EL (cell line): ENCODE measurements around the gene SCIN.
"Not testable (repeated sequence)": the region's sequence is repeated elsewhere in the genome, so short reads cannot be mapped to it uniquely, and the experiment has no call there.

ENCODE experiments used
- DNase-seq: peaks from one replicate; pipeline ENCODE4 v3.0.0-alpha.2; 2016

The SCIN gene

DNA sequence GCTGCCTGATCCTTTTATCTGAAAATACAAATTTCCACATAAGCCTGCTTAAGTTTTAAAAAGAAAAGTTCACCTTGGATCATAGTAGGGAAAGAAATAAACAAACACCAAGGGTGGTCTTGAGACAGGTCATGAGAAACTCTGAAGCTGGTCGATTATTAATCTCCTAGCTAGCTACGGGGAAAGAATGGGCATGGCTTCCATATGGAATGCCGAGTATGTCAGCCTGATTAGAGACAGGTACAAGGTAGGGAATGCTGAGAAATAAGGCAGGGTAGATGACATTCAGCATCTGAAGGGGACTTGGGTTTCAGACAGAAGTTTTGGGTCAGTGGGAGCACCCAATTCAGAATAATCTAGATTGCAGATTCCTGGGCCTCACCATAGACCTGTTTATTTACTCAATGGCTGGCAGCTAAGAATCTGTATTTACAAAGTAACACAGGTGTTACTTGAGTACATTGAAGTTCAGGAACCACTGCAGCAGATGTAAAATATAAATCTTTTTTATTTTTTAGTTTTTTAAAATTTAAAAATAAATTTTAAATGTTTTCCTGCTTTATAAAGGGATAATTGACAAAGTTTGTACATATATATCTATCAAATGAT lies 49.0 kb downstream of the SCIN start:
- DNase-seq: no peak

DNA sequence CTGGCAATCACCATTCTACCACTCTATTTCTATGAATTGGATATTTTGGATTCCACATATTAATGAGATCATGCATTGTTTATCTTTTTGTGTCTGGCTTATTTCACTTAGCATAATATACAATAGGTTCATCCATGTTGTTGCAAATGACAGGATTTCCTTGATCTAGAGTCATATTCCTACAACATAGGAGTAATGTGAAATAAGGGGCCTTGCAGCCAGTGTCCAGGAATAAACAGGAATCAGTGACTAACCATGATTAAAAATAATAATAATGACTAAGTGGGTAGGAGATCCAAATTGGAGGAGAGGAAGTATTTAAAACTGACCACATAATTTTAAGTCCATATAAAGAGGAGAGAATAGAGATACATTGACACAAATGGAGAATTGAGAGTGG lies 49.9 kb downstream of the SCIN start:
- no peak for DNase-seq

DNA sequence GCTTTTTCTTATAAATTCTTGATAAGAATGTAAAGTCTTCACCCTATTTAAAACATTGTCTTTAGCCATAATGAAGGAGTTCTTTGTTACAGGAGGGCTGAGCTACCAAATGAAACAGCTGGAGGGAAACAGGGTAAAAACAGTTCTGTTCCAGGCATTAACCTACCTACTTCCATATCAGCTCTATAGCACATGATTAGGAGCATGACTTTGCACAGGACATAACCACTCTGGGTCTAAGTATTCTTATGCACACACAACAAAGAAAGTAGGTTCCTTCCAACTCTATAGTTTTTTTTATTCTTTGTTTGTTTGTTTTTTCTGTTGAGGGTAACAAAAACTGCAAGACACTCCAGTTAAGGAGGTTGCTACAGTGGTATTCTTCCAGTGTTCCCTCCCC lies 52.7 kb downstream of the SCIN start:
- DNase-seq: no peak

DNA sequence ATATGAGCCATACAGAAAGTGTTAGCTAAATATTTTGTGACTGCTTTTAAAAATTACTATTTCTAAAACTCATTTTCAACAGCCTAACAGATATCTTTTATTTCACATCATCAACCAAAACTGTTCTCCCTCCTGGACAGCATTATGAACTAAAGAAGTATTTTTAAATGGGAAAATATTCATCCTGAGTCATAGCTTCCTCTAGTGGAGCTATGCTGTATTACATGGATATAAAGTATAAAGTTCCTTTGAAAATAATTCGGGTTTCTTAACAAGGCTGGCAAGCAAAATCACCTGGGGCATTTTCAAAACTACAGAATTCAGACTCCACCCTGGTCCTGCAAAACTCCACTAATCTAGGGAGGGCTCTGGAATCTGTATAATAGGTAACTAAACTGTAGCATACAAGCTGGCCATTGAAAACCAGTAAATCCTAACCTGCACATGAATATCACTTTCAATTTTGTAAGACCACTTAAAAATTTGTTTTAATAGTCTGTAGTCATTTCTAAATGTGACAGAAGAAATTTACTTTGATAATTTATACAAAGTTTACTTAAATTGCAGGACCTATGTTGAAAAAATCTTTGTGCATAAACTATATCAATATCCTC lies 53.5 kb downstream of the SCIN start:
- DNase-seq: peak; percentile 29

DNA sequence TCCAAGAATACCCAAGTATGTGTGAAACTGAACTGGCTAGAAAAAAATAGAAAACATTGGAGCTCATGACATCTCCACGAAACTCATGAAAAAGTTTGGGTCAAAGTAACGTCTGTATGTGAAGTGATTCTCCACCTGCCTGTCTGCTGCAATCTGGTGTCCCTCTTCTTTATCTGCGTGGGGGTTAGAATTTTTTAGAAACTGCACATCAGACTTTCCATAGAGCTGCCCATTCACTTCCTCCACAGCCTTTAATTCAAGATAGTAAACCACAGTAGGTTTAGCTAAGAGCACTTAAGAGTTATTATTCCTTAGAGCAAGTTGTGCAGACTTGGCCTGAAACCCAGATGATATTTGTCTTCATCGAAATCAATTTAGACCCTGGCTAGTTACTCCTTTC lies 55.3 kb downstream of the SCIN start:
- DNase-seq: no peak

DNA sequence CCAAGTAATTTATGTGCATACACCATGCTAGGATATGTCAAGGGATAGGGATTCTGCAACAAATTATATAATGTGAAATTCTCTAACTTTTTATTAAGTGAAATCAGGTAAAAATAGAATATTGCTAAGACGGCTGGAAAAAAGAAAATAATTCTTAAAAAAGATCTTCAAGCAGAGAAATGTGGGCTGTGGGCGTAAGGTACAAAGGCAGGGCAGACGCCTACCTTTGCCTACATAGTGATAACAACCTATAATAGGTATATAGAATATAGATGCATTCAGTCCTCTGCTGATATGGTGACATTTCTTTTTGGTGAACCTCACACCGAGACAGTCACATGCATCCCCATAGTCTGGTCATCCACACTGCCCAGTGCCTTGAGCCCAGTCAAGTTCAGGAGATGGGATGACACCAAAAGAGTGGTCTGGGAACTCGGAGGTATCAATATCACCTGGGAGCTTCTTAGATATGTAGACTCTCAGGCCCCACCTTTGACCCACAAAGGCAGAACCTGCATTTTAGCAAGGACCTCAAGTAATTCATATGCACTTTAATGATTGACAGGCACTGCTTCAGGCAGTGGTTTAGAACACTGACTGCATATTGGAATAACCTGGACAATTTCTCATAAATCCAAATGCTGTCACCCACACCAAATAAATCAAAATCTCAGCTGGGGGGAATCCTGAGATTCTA lies 59.4 kb downstream of the SCIN start:
- no peak for DNase-seq

DNA sequence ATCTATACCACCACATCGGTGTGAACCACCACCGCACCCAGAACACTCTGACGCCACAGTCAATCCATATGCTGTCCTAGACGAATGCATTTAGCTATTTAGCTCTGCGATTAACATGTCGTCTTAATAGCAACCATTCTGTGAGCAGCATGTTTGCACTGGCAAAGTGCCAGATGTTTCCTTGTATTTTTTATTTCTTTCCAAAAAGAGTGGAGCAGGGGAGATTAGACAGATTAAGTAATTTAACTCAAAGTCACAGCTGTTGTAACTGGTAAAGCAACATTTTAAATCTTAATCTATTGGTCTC lies 59.9 kb downstream of the SCIN start:
- no peak for DNase-seq

DNA sequence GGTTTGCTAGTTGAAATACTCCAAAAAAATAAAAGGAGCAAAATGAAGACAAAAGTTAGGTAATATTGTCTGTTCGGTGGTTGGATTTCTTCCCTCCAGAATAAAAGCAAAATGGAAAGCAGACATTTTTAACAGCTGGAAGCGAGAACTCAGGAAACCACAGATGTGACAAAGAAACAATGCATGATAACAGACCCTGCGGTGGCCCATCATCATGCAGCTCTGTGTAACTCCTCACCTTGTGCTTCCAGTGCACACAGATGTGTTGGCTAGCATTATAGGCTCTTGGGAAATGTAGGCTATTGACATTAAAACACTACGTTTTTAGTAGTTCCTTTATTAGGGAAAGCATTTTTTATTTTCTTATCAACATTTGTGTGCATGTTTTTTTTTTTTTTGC lies 63.1 kb downstream of the SCIN start:
- no peak for DNase-seq

DNA sequence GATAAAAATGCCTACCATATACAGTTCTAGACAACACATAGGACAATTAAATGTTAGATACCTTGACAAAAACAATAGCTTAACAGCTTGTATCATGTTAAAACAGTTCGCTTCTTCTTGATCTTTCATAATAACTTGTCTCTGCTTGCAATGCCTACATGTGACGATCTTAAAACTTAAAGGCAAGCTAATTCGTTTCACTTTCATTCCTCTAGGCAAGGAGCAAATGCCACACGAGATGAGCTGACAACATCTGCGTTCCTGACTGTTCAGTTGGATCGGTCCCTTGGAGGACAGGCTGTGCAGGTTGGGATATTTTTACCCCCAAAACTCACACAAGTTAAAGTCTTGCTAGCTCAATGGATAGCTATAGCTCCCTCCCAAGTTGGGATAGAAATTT lies 65.3 kb downstream of the SCIN start:
- DNase-seq: peak; percentile 58

DNA sequence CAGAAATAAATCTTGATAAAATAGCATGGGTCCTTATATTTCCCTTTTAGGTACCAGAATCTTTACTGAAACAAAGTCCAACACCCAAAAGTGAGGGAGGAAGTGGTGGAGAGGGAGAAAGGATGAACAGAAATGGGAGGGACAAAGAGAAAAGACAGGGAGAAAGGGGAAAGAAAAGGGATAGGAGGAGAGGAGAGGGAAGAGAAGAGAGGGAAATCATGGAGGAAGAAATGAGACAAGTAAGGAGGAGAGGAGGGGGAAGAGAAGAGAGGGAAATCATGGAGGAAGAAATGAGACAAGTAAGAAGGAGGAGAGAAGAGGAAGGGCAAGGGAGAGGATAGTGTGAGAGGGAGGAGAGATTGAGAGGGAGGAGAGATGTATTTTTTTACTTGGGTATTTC lies 66.8 kb downstream of the SCIN start:
- DNase-seq: no peak

DNA sequence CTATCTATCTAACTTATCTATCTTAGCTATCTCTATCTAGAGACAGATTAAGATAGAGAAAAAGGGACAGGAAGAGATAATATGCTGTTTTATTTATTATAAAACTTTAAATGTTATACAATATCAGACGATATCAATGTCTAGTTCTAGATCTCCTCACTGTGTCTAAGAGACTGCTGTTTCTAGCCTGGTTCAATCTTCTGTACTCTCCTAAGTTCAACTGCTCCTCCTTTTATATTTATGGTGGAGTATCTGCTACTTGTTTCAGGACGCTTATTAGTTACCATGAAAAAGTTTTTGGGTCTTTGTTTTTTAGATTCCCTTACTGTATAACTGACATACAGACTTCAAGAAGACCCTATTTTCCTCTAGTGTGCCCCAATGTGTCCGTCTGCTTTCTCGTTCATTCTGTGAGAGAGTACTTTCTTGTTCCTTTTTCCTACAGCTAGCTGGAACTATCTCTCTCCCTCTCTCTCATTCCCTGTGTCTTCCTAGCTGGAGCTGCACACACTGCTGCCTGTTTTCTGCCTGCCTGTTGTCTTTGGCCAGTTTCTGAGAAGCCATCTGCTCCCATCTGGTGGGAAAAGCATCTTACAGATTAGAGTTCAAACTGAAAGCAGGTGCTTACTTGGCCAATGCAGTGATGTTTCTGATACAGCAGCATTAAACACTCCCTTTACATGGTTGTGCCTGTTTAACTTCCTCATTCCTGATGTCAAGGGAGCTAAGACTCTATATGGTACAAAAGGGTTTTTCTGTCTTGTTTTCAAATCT lies 67.5 kb downstream of the SCIN start:
- no peak for DNase-seq

DNA sequence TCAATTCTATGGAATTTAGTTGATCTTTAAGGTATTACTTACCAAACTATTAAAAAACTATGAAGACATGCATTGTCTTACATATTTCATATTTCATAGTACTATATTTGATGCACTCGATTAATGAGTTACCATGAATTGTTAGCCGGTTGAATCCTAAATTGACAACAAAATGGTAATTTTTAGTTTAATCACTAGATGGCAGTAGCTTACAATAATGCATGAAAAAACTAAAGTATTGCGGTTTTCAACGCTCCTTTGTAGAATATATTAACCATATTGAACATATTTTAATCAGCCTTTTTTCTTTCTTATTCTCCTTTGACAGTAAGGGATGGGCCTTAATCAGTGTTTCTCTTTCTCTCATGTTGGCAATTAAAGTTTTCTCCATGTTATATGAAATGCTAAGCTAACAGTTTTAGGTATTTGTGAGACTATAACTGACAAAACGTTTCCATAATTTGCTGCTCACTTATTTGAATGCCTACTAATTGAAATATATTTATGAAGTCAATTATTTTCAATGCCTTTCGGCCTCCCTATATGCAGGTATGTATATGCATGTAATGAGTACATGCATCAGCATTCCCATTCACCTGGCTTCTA lies 68.4 kb downstream of the SCIN start:
- peak; percentile 53 for DNase-seq

DNA sequence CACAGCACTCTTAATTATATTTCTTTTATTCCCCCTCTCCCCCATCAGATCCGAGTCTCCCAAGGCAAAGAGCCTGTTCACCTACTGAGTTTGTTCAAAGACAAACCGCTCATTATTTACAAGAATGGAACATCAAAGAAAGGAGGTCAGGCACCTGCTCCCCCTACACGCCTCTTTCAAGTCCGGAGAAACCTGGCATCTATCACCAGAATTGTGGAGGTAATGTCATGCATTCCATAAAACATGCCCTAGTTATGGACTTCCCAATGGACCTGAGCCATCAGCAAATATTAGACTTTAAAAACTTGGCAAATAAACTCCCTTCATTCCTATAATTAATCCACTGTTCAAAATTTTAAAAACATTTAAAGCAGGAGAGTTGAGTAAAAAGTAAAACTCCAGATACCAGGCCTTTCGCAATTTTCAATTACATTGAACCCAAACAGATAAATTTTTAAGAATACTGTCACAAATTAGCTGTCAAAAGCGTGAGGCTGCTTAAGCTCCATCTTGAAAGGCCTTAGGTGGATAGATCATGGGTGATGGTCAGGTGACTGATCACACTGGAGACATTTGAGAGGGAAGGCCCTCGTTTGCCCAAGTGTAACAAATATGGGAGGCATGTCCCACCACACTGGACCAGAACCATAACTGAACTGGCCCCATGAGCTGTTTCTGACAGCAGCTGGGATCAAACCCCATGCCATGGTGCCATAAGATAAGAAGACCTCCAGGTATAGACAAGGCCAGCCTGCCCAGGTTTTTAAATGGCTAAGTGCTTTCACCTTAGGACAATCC lies 70.0 kb downstream of the SCIN start:
- DNase-seq: no peak

DNA sequence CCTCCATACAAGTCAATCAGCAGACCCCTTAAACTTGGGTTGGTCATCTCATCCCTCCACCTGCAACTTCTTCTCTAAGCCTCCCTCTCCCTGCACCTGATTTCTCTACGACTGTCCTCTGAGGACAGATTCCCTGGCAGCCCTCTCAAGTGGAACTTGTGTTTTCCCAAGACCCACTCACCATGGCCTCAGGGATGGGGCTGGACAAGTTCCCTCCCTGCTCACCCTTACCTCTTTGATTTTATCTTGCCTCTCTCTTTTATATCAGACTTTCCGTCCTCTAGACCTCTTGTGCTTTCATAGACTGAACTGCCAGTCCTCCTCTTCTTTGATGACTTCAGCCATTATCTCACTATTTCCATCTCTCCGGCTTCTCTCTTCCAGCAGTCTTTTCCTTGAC lies 70.7 kb downstream of the SCIN start:
- DNase-seq: no peak

DNA sequence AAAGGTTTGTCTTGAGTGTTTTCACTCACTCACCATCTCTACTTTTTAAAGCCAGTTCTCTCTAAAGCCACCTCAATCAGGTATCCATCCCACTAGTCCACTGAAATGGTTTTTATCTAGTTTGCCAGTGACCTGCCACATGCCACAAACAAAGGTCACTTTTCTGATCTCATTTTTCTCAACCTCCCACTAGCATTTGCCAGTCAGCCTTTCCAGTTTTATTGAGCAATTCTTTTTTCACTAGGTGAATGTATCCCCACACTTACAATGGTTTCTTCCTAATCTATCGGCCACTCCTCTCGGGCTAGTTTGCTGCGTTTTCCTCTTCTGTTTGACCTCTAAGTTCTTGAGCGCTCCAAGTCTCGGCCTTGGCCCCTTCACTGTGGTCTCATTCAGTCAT lies 72.0 kb downstream of the SCIN start:
- no peak for DNase-seq

DNA sequence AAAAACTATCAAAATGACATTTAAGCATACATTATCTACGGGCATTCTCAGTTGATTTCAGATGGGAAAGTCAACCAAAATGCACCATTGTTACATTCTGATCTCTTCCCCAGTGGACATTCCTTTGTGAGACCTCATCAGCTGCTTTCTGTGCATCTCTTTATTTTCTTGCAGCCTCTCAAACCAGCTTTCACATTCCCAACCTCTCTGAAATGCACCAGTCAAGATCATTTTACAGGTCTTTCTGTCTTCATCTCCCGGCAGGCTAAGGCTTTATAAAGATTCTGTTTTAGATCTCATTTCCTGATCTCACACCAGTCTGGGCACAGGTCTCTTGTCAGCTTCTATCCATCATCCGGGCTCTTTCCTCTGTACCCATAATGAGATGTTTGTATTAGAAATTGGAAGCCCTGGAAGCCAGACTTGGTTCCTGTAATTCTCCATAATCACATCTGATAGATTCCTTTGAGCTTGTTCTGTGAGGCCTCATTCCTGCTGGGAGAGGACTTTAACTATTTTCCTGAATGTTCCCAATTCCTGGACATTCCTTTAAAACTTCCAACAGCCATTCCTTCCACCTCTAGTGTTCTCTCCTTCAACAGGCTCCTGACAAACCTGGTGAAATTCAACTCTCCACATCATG lies 72.6 kb downstream of the SCIN start:
- DNase-seq: peak; percentile 34

DNA sequence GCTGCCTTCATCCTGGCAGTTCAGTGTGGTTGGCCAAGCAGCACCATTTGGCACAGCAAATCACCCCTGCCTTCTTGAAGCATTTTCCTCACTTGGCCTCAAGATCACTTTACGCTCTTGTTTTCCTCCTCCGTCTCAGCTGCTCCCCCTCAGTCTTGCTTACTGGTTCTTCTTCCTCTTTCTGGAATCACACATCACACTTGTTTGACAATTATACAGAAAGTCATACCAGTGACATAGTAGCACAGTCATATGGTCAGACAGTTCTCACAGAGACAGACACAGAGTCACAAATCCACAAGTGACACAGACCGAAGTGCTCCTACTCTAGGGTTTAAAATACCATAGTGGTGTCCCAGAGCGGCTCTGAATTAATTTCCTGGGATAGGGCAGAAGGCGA lies 73.1 kb downstream of the SCIN start:
- DNase-seq: no peak

DNA sequence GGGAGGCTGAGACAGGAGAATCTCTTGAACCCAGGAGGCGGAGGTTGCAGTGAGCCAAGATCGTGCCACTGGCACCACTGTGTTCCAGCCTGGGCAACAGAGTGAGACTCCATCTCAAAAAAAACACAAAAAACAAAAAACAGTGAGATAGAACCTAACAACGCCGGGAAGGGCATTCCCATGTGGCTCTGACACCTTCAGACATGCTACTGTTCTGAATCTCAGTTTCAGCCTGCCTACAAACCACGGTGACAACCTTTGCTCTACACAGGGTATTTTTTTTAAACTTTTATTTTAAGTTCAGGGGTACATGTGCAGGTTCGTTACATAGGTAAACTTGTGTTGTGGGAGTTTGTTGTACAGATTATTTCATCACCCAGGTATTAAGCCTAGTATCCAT lies 74.7 kb downstream of the SCIN start:
- DNase-seq: not testable (repeated sequence)

DNA sequence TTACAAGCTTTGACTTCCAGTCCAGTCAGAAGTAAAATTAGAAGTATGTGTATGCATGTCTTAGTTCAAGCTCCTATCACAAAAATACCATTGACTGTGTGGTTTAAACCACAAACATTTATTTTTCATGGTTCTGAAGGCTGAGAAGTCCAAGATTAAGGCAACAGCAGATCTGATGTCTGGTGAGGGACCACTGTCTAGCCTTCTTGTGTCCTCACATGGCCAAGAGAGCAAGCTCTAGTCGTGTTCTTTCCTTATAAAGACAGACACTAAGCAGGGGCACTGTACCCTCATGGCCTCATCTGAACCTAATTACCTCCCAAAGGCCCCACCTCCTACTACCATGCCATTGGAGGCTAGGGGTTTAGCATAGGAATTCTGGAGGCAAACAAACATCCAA lies 75.6 kb downstream of the SCIN start:
- peak; percentile 53 for DNase-seq

DNA sequence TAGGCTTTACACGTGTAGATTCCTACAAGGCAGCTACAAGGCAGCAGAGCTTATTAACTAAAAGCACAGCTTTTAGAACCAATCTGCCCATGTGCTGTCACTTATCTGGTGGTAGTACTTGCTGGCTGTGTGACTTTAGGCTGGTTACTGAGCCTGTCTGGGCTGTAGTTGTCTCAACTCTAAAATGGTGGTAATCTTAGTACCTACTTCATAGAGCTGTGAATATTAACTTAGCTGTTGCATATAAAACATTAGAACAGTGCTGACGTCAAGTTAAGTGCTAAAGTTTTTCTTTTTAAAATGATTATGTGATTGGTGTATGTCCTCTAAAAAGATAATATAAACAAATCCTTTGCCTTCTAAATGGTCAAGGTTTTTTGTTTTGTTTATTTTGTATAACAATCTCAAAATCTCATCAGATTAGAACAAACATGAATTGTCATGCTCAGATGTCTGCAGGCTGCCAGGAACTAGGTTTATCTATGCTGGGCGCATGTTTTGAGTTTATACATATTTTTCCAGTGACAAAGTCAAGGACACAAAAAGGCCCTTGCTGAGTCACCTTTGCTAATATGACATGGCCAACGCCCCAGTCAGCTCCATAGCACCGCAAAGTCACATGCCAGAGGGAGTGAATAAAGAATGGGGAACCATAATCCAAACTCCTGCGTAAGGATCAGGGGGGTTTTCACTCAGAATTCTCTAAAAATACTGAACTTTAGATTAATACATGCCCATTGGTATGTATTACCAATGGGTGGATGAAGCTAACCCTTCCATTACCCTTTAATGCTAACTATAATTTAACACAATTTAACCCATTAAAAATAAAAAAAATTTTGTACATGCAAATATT lies 77.1 kb downstream of the SCIN start:
- peak; percentile 85 for DNase-seq

DNA sequence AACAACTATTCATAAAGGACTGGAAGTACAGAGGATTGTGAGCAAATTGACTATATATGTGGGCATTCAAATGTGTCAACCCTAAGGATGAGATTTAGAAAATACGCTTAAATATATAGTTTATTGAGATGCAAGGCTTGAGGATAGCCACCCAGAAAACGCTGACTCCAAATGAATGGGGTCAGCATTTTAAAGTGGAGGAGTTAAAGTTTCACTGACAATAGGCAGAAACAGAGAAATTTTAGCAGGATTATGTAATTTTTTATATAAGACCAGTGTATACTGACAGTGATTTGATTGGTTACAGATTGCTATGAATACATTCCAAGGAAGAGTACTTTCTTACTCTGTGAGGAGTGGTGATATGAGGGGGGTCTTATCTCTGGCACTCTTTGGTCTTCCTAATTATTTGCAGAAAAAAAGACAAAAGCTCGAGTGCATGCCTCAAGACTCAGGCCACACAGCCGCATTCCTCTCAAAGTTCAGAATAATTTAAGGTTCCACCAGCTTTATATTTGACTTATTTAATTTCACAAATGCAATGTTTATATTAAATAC lies 78.3 kb downstream of the SCIN start:
- DNase-seq: no peak
